Measurements from ENCODE around the gene SARS1. TPM values are rescaled to one million over a fixed set of nuclear protein-coding genes. Genes with fewer than 3 reads are reported as not detected.
"Not testable (repeated sequence)": the region's sequence is repeated elsewhere in the genome, so short reads cannot be mapped to it uniquely, and the experiment has no call there.

Gene SARS1
- polyA plus RNA-seq, 1 of the 3 experiments (the other 2 are of a cell fraction), result 98.3 TPM

GRCh38 chr1:109283748-109284600 lies 70.3 kb downstream of the SARS1 start:
- Histone ChIP-seq H3K9me3 (no peaks in the 10 kb centered on the region), H3K36me3 (replicated peaks in 1 of 2; ENCODE audit: control insufficient read depth in 1 of 2, insufficient read depth in 2 of 2, low read length in 1 of 2) (no peaks in the 10 kb centered on the region), H3K4me3 (ENCODE audit: low read depth in 2 of 2, low read length in 1 of 2) (peak overlapping the region; percentile 69 to 84), H3K9me2 (no peaks in the 10 kb centered on the region), H3K27ac (ENCODE audit: low read depth in 2 of 2, low read length in 1 of 2) (peak overlapping the region; percentile 73 to 96), H3K27me3 (ENCODE audit: insufficient read depth) (no peaks in the 10 kb centered on the region), H2AFZ (ENCODE audit: low read depth) (peak overlapping the region; percentile 86), H3K4me1 (ENCODE audit: control insufficient read depth in 1 of 2, insufficient read depth in 2 of 2, low read depth in 1 of 2, low read length in 1 of 2) (peaks cover 0 to 18% of the 10 kb centered on the region in 2 experiments; a peak in 1 of 4 replicates), H3K79me2 (ENCODE audit: insufficient read depth) (peaks cover 26% of the 10 kb centered on the region; the same call in 1 of the 2 replicates), H3K4me2 (peak overlapping the region; percentile 82), H3F3A (replicated peaks; ENCODE audit: insufficient read depth) (peaks cover 4% of the 10 kb centered on the region), H4K20me1 (ENCODE audit: insufficient read depth) (no peaks in the 10 kb centered on the region), H3K9ac (peak overlapping the region; percentile 68)
- WGBS (ENCODE audit: low lambda C conversion rate), result 92% methylated on average over 17 of the region's 17 CpGs
- TF ChIP-seq RAD21 (IDR thresholded peaks at IDR 0.05; ENCODE audit: low read length) (no peak), GATA2 (CRISPR knock-in tag; IDR thresholded peaks at IDR 0.05) (no peak), FOXJ3 (CRISPR knock-in tag; IDR thresholded peaks at IDR 0.05) (no peak), REST (IDR thresholded peaks at IDR 0.05; ENCODE audit: low read depth, low read length) (no peak), CTCF (IDR thresholded peaks at IDR 0.05) (no peak), RCOR1 (IDR thresholded peaks at IDR 0.05; ENCODE audit: low read length) (no peak), USF2 (IDR thresholded peaks at IDR 0.05; ENCODE audit: borderline replicate concordance, low read depth, low read length) (no peak), TEAD4 (IDR thresholded peaks at IDR 0.05; ENCODE audit: borderline replicate concordance, insufficient read depth) (no peak), YY1 (IDR thresholded peaks at IDR 0.05; ENCODE audit: low read depth) (no peak), NFIC (IDR thresholded peaks at IDR 0.05; ENCODE audit: borderline replicate concordance) (no peak), FOXM1 (IDR thresholded peaks at IDR 0.05; ENCODE audit: low read depth) (no peak), EZH2phosphoT487 (IDR thresholded peaks at IDR 0.05; ENCODE audit: borderline replicate concordance, low read depth) (no peak), EP300 (IDR thresholded peaks at IDR 0.05; ENCODE audit: borderline replicate concordance in 1 of 2, low read depth in 1 of 2, low read length in 1 of 2) (no peak)
- CTCF ChIA-PET, result interaction anchor here (1.2 to 8.7 kb wide), 5 partner anchors 20 to 248 kb away, joined by 4 to 252 read pairs (median 6); partner anchors contain the start of genes CELSR2 and SORT1
- POLR2A ChIA-PET, result interaction anchor here (1.4 to 1.5 kb wide), 3 partner anchors 30 to 184 kb away, joined by 5 to 9 read pairs (median 9); partner anchors contain the start of gene SORT1
- DNase-seq, result no peak

GRCh38 chr1:109286762-109287161 lies 73.0 kb downstream of the SARS1 start:
- H4K20me1 ChIP-seq (ENCODE audit: insufficient read depth); POLR2A ChIA-PET; H3K4me3 ChIP-seq (ENCODE audit: low read depth in 2 of 2, low read length in 1 of 2); H3K9ac ChIP-seq; H3F3A ChIP-seq (replicated peaks; ENCODE audit: insufficient read depth); H3K27ac ChIP-seq (ENCODE audit: low read depth in 2 of 2, low read length in 1 of 2); DNase-seq; H2AFZ ChIP-seq (ENCODE audit: low read depth); CTCF ChIA-PET; H3K4me2 ChIP-seq; H3K27me3 ChIP-seq (ENCODE audit: insufficient read depth); H3K9me3 ChIP-seq; H3K9me2 ChIP-seq; H3K36me3 ChIP-seq (replicated peaks in 1 of 2; ENCODE audit: control insufficient read depth in 1 of 2, insufficient read depth in 2 of 2, low read length in 1 of 2): not testable (repeated sequence)
- peaks cover 0 to 14% of the 10 kb centered on the region in 2 experiments; a peak in 1 of 4 replicates for H3K4me1 ChIP-seq (ENCODE audit: control insufficient read depth in 1 of 2, insufficient read depth in 2 of 2, low read depth in 1 of 2, low read length in 1 of 2)
- 94% methylated on average over 5 of the region's 5 CpGs for WGBS (ENCODE audit: low lambda C conversion rate)
- H3K79me2 ChIP-seq (ENCODE audit: insufficient read depth), result peaks cover 12% of the 10 kb centered on the region; the same call in 1 of the 2 replicates
